GM19372 (cell line): ENCODE data around the gene GLB1L2.
A peak's percentile ranks its signal among the peaks of the same experiment; 100 is the strongest.
"Not testable (repeated sequence)": the region's sequence is repeated elsewhere in the genome, so short reads cannot be mapped to it uniquely, and the experiment has no call there.

Experiments
- ATAC-seq: cut with Tn5 transposase; IDR thresholded peaks from one replicate; pipeline ENCODE4 v1.9.1; 2021; ENCODE audit warnings: mild to moderate bottlenecking, low read depth, moderate library complexity; ENCODE audit not compliant: unreplicated experiment

The GLB1L2 gene

GRCh38 chr11:134321373-134321772, 10.4 kb upstream of the GLB1L2 start:
- ATAC-seq, result not testable (repeated sequence)

DNA sequence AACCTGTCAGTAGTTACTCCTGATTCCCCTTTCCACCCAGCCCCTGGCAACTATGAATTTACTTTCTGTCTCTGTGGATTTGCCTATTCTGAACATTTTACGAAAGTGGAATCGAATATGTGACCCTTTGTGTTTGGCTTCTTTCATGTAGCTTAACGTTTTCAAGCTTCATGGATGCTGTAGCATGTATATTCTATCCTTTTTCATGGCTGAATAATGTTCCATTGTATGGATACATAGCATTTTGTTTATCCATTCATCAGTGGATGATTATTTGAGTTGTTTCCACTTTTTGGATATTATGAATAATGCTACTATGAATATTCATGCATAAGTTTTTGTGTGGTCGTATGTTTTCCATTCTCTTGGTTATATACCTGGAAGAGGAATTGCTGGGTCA, 9.2 kb upstream of the GLB1L2 start:
- ATAC-seq, result no peak

GRCh38 chr11:134328433-134328832, 3.4 kb upstream of the GLB1L2 start:
- no peak for ATAC-seq

DNA sequence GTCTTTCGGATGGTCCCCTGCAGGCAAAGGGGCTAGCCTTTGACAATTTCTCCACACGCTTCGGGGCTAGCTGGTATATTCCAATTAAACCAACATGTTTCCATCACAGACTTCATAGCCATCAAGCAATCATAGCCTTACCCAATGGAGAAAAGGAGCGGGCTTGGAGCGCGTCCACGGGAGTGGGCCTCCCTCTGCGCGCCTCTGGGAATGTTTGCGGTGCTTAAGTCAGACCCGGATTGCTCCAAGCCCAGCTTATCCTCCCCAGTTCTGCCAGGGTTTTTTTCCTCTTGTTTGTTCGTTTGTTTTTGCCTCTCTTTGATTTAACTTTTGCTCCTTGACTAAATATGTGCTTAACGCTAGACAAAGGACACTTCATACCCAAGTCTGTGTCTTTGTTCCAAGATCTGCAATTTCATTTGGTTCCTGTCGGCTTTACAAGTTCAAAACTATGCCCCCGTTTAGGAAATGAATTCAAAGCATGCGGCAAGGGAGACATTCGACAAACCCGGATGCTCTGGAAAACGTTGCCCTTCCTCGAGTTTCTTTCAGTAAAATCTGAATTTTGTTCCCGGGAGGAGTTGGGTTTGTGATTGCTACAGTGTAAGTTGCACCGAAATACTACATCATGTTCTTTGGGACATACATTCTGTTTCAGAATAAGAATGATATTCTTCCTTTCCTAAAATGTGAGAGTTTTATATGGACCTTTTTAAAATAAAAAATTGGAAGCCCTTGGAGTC, 1.0 kb upstream of the GLB1L2 start:
- ATAC-seq, result no peak

GRCh38 chr11:134332189-134332631, 422 bp downstream of the GLB1L2 start:
- peak; percentile 17 for ATAC-seq

- ATAC-seq, result no peak
These were observed 994 bp downstream of the GLB1L2 start for GRCh38 chr11:134332782-134333181.

- no peak for ATAC-seq
These were observed 1.5 kb downstream of the GLB1L2 start for GRCh38 chr11:134333312-134333711.

DNA sequence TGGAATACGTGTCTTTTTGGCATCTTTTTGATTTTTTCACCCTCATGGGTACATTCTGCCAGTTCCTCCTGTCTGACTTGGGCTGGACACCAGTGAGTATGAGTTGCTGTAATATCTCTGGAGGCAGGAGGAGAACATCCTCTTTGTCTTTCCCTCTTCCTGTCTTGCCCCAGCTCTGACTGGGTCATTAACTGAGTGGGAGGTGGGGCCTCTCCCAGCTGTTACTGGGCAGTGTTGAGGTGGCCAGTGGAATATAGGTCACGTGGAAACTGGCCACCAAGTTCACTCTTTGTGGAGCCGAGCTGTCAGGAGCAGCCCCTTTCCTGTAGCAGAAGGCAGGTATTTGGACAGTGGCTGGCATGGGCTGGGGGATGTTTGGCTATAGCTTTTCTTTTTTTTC, 2.2 kb downstream of the GLB1L2 start:
- no peak for ATAC-seq

DNA sequence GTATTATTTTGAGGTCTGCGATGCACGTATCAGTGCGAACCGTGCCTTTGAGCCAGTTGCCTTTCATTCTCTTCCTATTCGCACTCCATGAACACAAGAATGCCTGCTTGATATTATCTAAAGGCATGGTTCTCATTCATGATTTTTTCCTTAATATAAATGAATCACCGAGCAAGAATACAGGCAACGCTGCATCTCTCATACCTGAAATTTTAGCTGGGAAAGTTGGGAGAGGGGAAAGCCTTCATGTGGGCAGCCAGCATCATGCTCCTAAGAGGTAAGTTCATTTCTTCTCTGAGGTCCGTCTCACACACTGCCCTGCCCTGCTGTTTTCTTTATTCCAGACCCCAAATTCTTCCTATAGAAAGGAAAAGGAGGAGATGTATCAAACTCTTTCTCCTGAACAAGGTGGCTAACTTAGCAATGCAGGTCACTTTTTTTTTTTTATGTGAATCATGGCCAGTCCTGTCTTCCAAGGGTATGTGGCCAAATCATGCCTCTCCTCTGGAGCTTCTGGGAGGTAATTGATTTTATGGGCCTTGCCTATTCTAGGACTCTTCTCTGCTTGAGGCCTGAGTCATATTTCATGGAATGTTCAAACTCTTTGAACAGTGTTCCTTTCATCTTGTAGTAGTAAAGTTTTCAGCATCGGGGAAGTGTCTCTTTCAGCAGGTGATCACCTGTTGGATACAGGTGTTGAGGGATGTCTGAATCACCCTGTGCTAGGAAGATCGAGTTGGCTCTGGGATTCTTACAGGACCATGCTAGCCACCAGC, 3.2 kb downstream of the GLB1L2 start:
- no peak for ATAC-seq

DNA sequence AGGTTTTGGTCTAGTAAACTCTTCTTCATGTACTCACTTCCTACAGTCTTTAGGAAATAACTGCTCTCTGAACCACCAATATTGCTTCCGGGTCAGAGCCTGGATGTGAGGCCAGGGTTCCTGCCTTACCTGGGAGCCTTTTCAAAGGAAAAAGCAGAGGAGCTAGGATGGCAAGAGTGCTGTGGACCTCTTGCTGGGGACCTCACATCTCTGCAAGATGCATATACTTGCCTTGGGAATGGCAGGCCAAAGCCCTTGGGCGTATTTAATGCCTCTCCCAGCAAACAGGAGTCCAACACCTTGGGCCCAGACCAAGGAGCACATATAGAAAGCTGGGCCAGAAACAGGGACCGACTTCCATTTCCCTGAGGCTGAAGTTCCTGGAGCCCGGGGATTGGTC, 5.3 kb downstream of the GLB1L2 start:
- no peak for ATAC-seq

DNA sequence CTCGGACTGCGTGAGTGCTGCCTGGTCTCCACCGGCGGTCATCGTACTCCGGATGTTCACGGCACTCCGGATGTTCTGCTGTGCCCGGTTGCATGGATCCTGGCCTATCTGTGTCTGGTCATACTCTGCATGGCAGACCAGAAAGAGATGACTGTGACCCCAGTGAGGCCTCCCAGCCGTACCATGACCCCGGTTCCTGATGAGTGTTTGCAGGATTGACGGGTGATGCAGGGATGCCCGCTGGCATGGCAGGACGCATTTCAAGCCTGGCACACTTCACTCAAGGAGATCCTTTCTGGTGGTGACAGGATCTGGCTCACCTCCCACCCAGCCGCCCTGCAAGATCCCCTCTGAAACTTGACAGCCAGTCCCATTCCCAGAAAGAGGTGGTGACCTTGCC, 6.3 kb downstream of the GLB1L2 start:
- ATAC-seq, result no peak

DNA sequence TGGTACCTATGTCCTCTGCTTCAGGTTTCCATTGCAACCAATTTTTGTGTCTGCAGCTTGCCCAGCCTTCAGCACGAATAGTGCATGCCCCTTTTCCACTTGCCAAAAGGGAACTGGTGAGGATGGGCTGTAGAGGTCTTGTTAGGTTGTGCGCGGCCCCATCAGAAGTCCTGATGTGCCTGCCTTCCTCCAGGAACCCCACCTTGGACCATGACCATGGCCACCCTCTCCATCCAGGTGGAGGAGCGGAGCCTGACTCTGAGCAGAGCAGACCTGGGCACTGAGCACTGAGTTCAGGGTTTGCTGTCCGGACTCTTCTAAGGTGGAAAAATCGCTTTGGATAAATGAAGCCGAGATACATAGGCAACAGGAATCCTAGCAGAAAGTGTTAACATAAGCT, 6.9 kb downstream of the GLB1L2 start:
- ATAC-seq, result no peak

DNA sequence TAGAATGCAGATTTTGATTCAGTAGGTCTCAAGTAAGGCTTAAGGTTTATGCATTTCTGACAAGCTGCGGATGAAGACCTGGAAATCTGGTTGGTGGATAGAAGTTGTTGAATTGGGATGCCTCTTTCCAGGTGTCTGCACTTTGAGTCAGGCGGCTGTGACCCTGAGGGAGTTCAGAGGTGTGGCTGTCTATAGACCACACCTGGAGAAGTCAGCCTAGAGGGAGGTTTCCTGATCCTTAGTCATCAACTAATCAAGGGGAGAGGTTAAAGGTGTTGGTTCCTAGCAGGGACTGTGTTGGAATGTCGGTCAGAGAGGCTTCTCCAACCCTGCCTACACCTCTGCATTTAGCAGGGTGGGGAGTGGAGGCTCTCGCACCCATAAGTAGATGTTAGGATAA, 8.0 kb downstream of the GLB1L2 start:
- no peak for ATAC-seq

DNA sequence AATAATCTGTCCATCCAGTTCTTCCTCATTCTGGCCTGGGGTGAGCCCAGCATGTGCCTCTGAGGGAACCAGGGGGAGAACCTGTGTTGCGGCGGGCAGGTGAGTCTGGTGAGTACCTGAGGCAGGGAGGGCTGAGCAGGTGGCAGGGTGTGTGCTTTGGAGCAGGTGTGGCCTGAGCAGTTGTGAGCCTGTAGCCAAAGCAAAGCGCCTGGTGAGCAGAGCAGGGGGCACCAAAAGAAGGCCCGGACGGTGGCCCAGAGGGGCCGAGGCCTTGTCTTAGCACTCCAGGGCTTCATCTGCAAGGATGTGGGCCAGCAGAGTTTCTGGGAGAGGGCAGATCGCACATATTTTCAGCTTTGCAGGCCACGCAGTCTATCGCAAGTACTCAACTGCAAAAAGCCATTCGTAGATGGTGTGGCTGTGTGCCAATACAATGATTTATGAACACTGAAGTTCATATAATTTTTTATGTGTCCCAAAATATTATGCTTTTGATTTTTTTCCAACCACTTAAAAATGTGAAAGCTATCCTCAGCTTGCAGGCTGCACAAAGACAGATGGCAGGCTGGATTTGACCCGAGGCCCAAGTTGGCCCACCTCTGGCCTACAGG, 8.7 kb downstream of the GLB1L2 start:
- ATAC-seq, result no peak

- no peak for ATAC-seq
These were observed 10.2 kb downstream of the GLB1L2 start for GRCh38 chr11:134341805-134342571.

DNA sequence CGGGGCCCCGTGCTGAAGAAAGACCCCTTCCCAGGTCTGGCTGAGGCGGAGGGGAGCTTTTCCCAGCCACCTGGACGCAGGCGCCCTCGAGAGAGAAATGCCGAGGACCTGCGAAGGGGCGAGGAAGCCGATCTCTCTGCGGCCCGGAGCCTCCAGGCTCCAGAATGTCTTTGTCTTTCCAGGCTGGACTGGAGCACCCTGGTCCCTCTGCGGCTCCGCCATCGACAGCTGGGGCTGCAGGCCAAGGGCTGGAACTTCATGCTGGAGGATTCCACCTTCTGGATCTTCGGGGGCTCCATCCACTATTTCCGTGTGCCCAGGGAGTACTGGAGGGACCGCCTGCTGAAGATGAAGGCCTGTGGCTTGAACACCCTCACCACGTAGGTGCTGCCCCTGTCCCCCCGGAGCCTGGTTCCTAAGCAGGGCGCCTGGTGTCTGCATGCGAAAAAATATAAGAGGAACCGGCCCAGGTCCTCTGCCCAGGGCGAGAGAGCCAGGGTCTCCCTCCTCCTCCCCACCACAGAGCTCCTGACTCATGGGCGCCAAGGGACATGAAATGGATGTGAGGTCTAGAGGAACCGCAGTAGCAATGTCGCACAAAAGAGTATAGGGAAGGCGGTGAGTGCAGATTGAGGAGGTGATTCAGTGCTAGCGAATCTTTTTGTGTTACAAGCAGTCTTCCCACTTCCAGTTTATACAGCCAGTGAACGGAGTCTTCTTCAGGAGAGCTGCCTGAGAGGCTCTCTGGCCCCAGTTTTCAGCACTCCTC, 11.0 kb downstream of the GLB1L2 start:
- ATAC-seq, result no peak

GRCh38 chr11:134343646-134344045, 11.9 kb downstream of the GLB1L2 start:
- no peak for ATAC-seq

DNA sequence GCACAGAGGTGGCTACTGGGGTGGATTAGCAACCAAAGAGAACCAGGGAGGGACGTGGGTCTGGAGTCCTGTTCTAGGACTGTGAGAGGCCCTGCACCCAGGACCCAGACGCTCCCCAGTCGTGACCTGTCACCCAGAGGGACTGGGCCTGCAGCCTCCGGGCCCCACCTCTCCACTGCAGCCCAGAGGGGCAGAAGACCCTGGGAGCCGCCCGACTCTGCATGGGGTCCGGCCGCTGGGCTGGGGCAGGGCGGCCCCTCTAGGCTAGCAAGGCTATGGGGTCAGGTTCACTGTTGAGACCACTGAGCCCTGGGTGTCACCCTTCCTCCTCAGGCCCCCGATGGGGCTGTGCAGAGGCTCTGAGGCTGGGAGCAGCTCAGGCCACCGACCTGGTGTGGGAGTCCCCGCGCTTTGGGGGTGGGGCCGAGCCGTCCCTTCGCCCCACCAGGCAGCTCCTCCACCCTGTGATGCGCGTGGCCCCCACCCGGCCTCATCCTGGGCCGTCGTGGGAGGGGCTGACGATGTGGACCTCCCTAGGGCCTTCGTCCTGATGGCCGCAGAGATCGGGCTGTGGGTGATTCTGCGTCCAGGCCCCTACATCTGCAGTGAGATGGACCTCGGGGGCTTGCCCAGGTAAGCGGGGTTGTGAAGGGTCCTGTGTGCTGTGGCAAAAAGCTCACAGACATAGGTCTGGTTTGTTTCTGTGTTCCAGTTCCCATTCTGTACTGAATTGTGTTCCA, 12.9 kb downstream of the GLB1L2 start:
- ATAC-seq, result not testable (repeated sequence)

DNA sequence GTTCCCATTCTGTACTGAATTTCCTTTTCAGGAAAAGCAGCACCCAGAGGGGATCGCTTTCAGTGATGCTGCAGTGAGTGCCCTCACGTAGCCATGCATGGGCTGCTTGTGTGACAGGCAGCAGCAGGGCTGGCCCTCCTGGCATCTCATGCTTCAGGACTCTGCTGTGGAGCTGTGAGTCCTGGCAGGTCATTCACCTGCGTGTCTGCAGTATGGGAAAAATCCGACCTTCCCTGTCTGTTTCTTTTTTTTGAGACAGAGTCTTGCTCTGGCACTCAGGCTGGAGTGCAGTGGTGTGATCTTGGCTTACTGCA, 13.4 kb downstream of the GLB1L2 start:
- ATAC-seq, result no peak
